ENCODE data around the gene RNF144A.

DNA sequence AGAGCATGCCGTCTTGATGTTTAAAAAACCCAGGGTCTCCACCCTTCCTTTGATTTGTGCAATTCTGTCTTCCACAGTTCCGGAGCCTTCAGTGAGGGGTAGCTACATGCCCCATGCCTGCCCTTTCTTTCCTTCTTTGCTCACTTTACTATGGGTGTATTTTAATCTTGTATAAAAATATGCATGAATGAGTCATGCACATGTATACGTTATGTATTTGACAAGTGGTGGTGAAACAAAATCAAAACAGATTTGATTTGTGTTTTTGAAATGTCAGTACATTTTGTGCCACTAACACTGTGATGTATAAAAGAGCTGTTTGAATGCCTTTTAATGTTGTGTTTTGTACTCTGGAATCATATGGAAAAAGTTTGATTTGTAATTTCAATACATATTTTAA, 126.5 kb downstream of the RNF144A start:
- TF ChIP-seq, protein P1, sequence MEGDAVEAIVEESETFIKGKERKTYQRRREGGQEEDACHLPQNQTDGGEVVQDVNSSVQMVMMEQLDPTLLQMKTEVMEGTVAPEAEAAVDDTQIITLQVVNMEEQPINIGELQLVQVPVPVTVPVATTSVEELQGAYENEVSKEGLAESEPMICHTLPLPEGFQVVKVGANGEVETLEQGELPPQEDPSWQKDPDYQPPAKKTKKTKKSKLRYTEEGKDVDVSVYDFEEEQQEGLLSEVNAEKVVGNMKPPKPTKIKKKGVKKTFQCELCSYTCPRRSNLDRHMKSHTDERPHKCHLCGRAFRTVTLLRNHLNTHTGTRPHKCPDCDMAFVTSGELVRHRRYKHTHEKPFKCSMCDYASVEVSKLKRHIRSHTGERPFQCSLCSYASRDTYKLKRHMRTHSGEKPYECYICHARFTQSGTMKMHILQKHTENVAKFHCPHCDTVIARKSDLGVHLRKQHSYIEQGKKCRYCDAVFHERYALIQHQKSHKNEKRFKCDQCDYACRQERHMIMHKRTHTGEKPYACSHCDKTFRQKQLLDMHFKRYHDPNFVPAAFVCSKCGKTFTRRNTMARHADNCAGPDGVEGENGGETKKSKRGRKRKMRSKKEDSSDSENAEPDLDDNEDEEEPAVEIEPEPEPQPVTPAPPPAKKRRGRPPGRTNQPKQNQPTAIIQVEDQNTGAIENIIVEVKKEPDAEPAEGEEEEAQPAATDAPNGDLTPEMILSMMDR (IDR thresholded peaks at IDR 0.05; ENCODE audit: poor library complexity): no peak
- TF ChIP-seq EZH2 (IDR thresholded peaks at IDR 0.05; ENCODE audit: borderline replicate concordance) (no peak), EZH2phosphoT487 (IDR thresholded peaks at IDR 0.05; ENCODE audit: low read depth, severe bottlenecking, unreplicated experiment) (no peak)
